ENCODE data around the gene BPIFB2.

- TF ChIP-seq CTCF (conservative IDR thresholded peaks at IDR 0.05), result no peak
- TF ChIP-seq ZFX (IDR thresholded peaks at IDR 0.05), result no peak
Observed at GRCh38 chr20:32983459-32984112, 23.9 kb upstream of the BPIFB2 start.

All from C4-2B (cell line).